Heart right ventricle (tissue), 16 donors: Measurements from ENCODE around the gene CMSS1. TPM values are rescaled to one million over a fixed set of nuclear protein-coding genes. Genes with fewer than 3 reads are reported as not detected.

Experiments
- ATAC-seq, 8 donors: fragments of 200-7000 bp; cut with Tn5 transposase; one replicate each; pipeline ENCODE4 v1.9.1; 2020; ENCODE audit warnings: mild to moderate bottlenecking in 8 of 8, moderate library complexity in 8 of 8, moderate number of reproducible peaks in 1 of 8
- DNase-seq, 2 donors: peaks; one replicate each; pipeline ENCODE4 v3.0.0-alpha.2; 2020
- H3K27ac ChIP-seq, 10 donors: fragments of 200-600 bp; sonication (generic) in 2 of 10; one replicate each; pipeline versions ENCODE4 v1.5.0 to v1.8.0; 2020 to 2022; ENCODE audit warnings: mild to moderate bottlenecking in 3 of 10
- H3K27me3 ChIP-seq, 7 donors: fragments of 200-600 bp; one replicate each; pipeline ENCODE4 v1.8.0; 2021 to 2022; ENCODE audit warnings: mild to moderate bottlenecking in 2 of 7
- H3K36me3 ChIP-seq, 9 donors: fragments of 200-600 bp; sonication (generic) in 1 of 9; one replicate each; pipeline versions ENCODE4 v1.5.0 to v1.8.0; 2020 to 2022; ENCODE audit warnings: mild to moderate bottlenecking in 2 of 9
- H3K4me1 ChIP-seq, 9 donors: fragments of 200-600 bp; sonication (generic) in 1 of 9; one replicate each; pipeline versions ENCODE4 v1.5.0 to v1.8.0; 2020 to 2022; ENCODE audit warnings: mild to moderate bottlenecking in 4 of 9
- H3K4me3 ChIP-seq, 10 donors: fragments of 200-600 bp; sonication (generic) in 2 of 10; one replicate each; pipeline versions ENCODE4 v1.5.0 to v1.8.0; 2020 to 2022; ENCODE audit warnings: mild to moderate bottlenecking in 7 of 10, moderate library complexity in 2 of 10
- H3K9me3 ChIP-seq, 11 donors: fragments of 200-600 bp in 10 of 11; sonication (generic) in 2 of 11; one replicate each; pipeline versions ENCODE4 v1.5.0 to v1.8.0; 2013 to 2022; ENCODE audit warnings: mild to moderate bottlenecking in 2 of 11, control low read depth in 1 of 11, moderate library complexity in 1 of 11
- WGBS, 2 donors: extraction: QIAGEN DNeasy Blood & Tissue Kit; methylation state at CpG; one replicate each; pipeline ENCODE4 v1.1.7; 2013; ENCODE audit warnings: inconsistent platforms in 1 of 2; 5-methylcytosine and 5-hydroxymethylcytosine counted together
- intact Hi-C, 10 donors: fragments of 100-400 bp; cut with DNase I; formaldehyde crosslinking; loops; one replicate each; pipeline versions ENCODE4 v1.11.1 to v1.14.2; 2022
- polyA plus RNA-seq, 2 donors: library from polyadenylated mRNA; stranded (reverse); fragments of 200-250 nt; gene quantifications; one replicate each; pipeline ENCODE4 v1.2.3, GENCODE V29; 2013
- total RNA-seq, 10 donors: library from RNA; stranded (reverse); fragmentation: NEBNext Ultra II Directional in 3 of 10; extraction: Animal tissue kit (Norgen Biotek cat#: 25700) in 3 of 10; gene quantifications; one replicate each; pipeline versions ENCODE4 v1.2.1 to v1.2.4, GENCODE V29; 2021 to 2023
- TF ChIP-seq, protein P1 (sequence below), 9 donors: fragments of 200-600 bp; sonication (generic) in 2 of 9; IDR thresholded peaks; one replicate each; pipeline versions ENCODE4 v1.5.0 to v1.8.0; 2021 to 2022; ENCODE audit warnings: antibody characterized with exemption in 9 of 9, mild to moderate bottlenecking in 5 of 9, moderate library complexity in 1 of 9
- donor health status: Arrhythmogenic right ventricular cardiomyopathy.
- donor health status: ischemic (EF 13 %, LVEDD 7.1; RV severe dilation, severe dysfunction).
- donor health status: healthy with polysubstance abuse.
- donor health status: DM: no; HTN: yes; CAD: no.
- donor health status: DM: no; HTN: no; CAD: no.
- donor health status: ischemic (EF 25% LVEDD 6.9; RV normal size, moderate dysfunction).
- donor health status: ischemic (EF 25% LVEDD 5.7; RV mildly dilated, moderate dysfunction).
- donor health status: healthy.
- donor health status: DM: yes; HTN: yes; CAD: no.
- donor health status: Ischemic cardiomyopathy.
- donor health status: ischemic (EF 35%, LVEDD 5.7; RV mildly dilated, moderate dysfunction).
- donor health status: nonischemic (EF 11% LVEDD 7.7; RV severe dilation, severe dysfunction).
- donor health status: DM: yes; HTN: yes; CAD: no.
- donor health status: PGD.
- donor health status: ischemic (EF 29% LVEDD 5.4; RV normal size, mild dysfunction).
- donor health status: nonischemic (EF 23%, LVEDD 6.1; RV moderate dilation, normal function).

Gene CMSS1
- total and polyA plus RNA-seq, 12 donors = 24.6 to 45.4 (median 34.6) TPM

DNA sequence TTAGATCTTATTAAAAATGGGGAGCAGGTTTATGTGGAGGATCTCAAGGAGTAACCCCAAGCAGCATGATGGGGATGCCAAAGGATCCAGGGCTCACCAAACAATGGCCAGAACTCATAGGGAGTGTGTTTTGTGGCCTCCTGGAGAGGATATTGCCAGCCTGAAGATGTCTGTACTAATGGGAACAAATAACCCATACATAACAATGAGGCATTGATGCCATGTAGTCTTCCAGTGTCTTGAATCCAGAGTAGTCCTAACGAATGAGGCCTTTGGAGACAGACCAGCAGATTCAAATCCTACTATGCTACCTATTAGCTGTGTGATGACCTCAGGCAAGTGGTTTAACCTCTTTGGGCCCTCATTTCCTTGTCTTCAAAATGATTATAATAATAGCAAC, 45.0 kb upstream of the CMSS1 start:
- TF ChIP-seq, protein P1, sequence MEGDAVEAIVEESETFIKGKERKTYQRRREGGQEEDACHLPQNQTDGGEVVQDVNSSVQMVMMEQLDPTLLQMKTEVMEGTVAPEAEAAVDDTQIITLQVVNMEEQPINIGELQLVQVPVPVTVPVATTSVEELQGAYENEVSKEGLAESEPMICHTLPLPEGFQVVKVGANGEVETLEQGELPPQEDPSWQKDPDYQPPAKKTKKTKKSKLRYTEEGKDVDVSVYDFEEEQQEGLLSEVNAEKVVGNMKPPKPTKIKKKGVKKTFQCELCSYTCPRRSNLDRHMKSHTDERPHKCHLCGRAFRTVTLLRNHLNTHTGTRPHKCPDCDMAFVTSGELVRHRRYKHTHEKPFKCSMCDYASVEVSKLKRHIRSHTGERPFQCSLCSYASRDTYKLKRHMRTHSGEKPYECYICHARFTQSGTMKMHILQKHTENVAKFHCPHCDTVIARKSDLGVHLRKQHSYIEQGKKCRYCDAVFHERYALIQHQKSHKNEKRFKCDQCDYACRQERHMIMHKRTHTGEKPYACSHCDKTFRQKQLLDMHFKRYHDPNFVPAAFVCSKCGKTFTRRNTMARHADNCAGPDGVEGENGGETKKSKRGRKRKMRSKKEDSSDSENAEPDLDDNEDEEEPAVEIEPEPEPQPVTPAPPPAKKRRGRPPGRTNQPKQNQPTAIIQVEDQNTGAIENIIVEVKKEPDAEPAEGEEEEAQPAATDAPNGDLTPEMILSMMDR (IDR thresholded peaks at IDR 0.05) = no peak
- no peaks in the 10 kb centered on the region for H3K27me3 ChIP-seq
- DNase-seq = no peak
- no peak overlapping the region for H3K27ac ChIP-seq
- intact Hi-C loops = no loop called here
- no peaks in the 10 kb centered on the region for H3K9me3 ChIP-seq
- no peak for ATAC-seq
- WGBS, 2 donors = 85 to 87% methylated on average over 1 of the region's 1 CpG
- H3K36me3 ChIP-seq = no peaks in the 10 kb centered on the region
- peaks cover 0 to 9% (median 0%) of the 10 kb centered on the region in 9 donors for H3K4me1 ChIP-seq
- H3K4me3 ChIP-seq = no peak overlapping the region

DNA sequence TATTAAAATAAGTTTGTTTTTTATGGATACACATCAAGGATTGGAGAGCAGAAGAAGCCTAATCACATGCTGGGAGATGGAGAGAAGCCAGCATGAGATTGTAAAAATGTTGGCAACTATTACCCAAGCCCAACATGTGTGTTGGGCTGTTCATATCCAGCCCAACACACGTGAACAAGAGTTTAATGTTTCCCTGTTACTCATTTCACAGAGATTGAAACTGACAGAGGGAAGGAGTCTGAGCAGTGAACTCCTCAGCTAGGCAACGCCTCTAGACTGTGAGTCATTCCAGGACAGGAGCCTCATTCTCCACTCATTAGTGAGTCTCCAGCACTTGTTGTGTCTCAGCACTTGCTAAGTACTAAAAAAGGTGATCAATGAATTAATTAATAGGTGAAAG, 43.2 kb upstream of the CMSS1 start:
- H3K36me3 ChIP-seq = no peaks in the 10 kb centered on the region
- TF ChIP-seq, protein P1 (IDR thresholded peaks at IDR 0.05) = no peak
- H3K4me3 ChIP-seq = no peak overlapping the region
- H3K4me1 ChIP-seq = peaks cover 0 to 5% (median 0%) of the 10 kb centered on the region in 9 donors
- WGBS, 2 donors = 49 to 55% methylated on average over 2 of the region's 2 CpGs
- H3K27ac ChIP-seq = no peak overlapping the region
- ATAC-seq (peak in 3 of 8 donors; percentile 11 to 62 (median 21)), DNase-seq (no peak)
- no peaks in the 10 kb centered on the region for H3K9me3 ChIP-seq
- no peaks in the 10 kb centered on the region for H3K27me3 ChIP-seq
- intact Hi-C loops = no loop called here

DNA sequence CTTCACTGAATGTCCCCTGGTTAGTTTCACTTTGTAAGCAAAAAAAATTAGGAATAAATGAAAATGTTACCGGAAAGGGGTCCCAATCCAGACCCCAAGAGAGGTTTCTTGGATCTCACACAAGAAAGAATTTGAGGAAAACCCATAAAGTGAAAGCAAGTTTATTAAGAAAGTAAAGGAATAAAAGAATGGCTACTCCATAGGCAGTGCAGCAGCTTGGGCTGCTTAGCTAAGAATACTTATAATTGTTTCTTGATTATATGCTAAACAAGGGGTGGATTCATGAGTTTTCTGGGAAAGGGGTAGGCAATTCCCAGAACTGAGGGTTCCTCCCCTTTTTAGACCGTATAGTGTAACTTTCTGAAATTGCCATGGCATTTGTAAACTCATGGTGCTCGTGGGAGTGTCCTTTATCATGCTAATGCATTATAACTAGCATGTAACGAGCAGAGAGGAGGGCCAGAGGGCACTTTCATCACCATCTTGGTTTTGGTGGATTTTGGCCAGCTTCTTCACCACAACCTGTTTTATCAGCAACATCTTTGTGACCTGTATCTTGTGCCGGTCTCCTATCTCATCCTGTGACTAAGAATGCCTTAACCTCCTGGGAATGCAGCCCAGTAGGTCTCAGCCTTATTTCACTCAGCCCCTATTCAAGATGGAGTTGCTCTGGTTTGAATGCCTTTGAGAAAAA, 41.0 kb upstream of the CMSS1 start:
- no peaks in the 10 kb centered on the region for H3K36me3 ChIP-seq
- DNase-seq (no peak), ATAC-seq (no peak)
- WGBS, 2 donors = 64 to 70% methylated on average over 5 of the region's 5 CpGs
- H3K4me1 ChIP-seq = peaks cover 0 to 5% (median 0%) of the 10 kb centered on the region in 9 donors
- no peak overlapping the region for H3K27ac ChIP-seq
- no peaks in the 10 kb centered on the region for H3K9me3 ChIP-seq
- H3K4me3 ChIP-seq = no peak overlapping the region
- TF ChIP-seq, protein P1 (IDR thresholded peaks at IDR 0.05) = no peak
- H3K27me3 ChIP-seq = peaks cover 0 to 4% (median 0%) of the 10 kb centered on the region in 7 donors
- intact Hi-C loops = no loop called here

DNA sequence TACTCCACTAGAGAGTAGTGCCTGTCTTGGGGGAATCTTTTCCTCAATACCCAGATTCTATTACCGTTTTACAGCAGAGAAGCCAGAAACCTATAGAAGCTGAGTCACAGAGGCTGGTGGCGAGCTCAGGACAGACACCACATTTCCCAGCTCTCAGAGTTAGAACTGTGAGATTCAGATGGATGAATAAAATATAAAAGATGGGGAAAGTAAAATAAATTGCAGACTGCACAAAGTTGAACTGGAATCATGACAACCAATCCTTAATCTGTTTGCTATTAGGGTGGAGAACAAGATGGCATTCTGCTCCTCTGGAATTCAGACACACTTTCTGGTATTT, 40.5 kb upstream of the CMSS1 start:
- DNase-seq (no peak), ATAC-seq (no peak)
- intact Hi-C loops = no loop called here
- WGBS, 2 donors = 85 to 88% methylated on average over 2 of the region's 2 CpGs
- H3K27ac ChIP-seq = no peak overlapping the region
- no peaks in the 10 kb centered on the region for H3K9me3 ChIP-seq
- no peaks in the 10 kb centered on the region for H3K36me3 ChIP-seq
- H3K4me3 ChIP-seq = no peak overlapping the region
- H3K27me3 ChIP-seq = peaks cover 0 to 4% (median 0%) of the 10 kb centered on the region in 7 donors
- TF ChIP-seq, protein P1 (IDR thresholded peaks at IDR 0.05) = no peak
- peaks cover 0 to 5% (median 0%) of the 10 kb centered on the region in 9 donors for H3K4me1 ChIP-seq
